ENCODE data around the gene VPS41.

VPS41 gene

DNA sequence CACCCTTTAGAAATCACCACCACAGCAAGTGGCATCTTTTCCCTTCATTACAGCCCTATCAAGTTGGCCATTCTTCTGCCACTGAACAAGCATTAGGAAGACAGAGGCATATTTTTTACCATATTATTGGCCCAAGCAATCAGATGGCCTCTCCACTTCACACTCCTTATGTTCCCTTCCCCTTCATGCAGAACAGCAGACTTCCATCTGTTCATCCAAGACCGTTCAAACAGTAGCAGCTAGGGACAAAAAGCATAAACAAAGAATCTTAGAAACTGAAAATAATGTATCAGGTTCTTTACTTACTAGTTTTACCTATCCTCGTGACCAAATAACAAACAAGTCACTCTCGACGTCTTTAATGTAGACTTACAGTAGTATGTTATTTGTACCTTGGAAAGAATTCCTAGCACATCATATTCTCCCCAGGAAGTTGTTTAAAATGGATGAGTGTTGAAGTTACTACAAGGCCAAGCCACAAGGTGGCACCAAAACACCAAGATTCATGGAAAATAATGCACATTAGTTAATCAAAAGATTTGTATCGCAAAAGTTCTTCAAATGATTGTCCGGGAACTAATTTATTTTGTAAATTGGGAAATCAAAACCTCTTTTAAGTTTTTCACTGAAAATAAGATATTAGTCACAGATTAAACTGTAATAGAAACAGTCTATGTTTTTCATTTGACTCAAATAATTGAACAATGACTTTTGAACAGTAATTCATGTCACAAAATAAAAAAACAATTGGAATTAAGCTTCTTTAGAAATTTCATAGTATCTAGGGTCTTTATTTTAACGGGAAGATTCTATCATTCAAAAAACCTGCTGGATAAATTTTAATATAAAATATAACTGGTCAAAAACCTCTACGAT, 112.1 kb downstream of the VPS41 start:
- peak; percentile 13 for DNase-seq (ENCODE audit: low spot score)
- TF ChIP-seq, protein P1, sequence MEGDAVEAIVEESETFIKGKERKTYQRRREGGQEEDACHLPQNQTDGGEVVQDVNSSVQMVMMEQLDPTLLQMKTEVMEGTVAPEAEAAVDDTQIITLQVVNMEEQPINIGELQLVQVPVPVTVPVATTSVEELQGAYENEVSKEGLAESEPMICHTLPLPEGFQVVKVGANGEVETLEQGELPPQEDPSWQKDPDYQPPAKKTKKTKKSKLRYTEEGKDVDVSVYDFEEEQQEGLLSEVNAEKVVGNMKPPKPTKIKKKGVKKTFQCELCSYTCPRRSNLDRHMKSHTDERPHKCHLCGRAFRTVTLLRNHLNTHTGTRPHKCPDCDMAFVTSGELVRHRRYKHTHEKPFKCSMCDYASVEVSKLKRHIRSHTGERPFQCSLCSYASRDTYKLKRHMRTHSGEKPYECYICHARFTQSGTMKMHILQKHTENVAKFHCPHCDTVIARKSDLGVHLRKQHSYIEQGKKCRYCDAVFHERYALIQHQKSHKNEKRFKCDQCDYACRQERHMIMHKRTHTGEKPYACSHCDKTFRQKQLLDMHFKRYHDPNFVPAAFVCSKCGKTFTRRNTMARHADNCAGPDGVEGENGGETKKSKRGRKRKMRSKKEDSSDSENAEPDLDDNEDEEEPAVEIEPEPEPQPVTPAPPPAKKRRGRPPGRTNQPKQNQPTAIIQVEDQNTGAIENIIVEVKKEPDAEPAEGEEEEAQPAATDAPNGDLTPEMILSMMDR (IDR thresholded peaks at IDR 0.05; ENCODE audit: borderline replicate concordance, control extremely low read depth, extremely low read depth, insufficient read depth, missing control alignments) = peak; percentile 51
- in situ Hi-C loops (cut with MboI; ENCODE audit: low sequenced_read_pairs, unreplicated experiment) = loop anchor here (25.0 kb wide), 1 partner anchor 665 kb away; no protein-coding TSS in a partner anchor

DNA sequence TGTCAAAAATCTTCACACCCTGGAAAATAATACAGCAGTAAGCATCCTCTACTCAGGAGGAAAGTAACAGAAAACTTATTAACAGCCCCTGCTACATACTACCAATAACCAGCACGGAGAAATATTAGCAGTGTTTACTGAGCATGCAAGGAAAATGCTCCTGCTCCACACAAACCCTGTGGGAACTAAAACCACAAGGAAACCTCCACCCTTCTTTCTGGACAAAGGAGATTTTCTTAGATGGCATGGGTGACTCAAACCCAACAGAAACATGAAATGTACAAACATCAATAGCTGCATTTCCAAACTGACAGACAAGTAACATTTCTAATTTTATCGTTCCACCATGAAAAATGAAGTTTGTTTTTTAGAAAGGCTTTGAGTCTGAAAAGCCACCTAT, 113.4 kb downstream of the VPS41 start:
- in situ Hi-C loops (cut with MboI; ENCODE audit: low sequenced_read_pairs, unreplicated experiment) = loop anchor here (25.0 kb wide), 1 partner anchor 667 kb away; no protein-coding TSS in a partner anchor
- no peak for DNase-seq (ENCODE audit: low spot score)
- TF ChIP-seq, protein P1 (IDR thresholded peaks at IDR 0.05; ENCODE audit: borderline replicate concordance, control extremely low read depth, extremely low read depth, insufficient read depth, missing control alignments) = no peak

DNA sequence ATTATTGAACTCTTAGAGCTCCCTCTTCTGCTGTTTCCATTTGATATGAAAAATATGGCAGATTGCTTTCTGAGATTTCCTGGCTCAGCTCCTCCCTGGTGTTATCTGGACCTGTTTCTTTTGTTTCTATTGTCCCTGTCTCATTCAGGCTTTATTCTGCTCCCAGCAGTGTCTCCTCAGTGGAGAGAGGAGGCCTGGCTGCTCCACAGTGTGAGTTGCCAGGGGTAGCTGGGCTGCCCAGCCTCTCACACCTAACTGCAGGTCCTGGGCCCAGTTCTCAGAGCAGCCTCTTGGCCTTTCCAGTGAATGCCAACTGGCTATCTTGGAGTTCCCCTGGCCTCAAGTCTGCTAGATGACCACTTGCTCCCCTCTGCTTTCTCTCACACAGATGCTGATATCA, 127.0 kb downstream of the VPS41 start:
- TF ChIP-seq, protein P1 (IDR thresholded peaks at IDR 0.05; ENCODE audit: borderline replicate concordance, control extremely low read depth, extremely low read depth, insufficient read depth, missing control alignments) = no peak
- in situ Hi-C loops (cut with MboI; ENCODE audit: low sequenced_read_pairs, unreplicated experiment) = loop anchor here (25.0 kb wide), 1 partner anchor 680 kb away; no protein-coding TSS in a partner anchor
- no peak for DNase-seq (ENCODE audit: low spot score)

DNA sequence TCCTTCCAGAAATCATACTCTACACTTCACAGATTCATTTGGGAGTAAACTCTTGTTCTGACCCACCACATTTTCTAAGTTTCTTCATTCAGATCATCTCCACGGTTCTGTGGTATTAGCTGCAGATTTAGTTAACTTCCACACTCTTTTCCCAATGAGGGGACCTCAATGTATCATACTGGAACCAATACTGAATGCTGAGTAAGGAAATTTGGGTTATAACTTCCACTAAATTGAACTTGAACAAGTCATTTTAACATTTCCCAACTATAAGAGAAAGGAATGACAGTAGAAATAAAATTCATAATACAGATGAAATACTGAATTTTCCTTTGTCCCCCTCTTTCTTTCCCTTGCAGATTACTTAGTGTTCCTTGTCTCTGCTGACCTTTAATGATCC, 131.4 kb downstream of the VPS41 start:
- TF ChIP-seq, protein P1 (IDR thresholded peaks at IDR 0.05; ENCODE audit: borderline replicate concordance, control extremely low read depth, extremely low read depth, insufficient read depth, missing control alignments) = no peak
- no peak for DNase-seq (ENCODE audit: low spot score)
- in situ Hi-C loops (cut with MboI; ENCODE audit: low sequenced_read_pairs, unreplicated experiment) = loop anchor here (25.0 kb wide), 1 partner anchor 685 kb away; no protein-coding TSS in a partner anchor

DNA sequence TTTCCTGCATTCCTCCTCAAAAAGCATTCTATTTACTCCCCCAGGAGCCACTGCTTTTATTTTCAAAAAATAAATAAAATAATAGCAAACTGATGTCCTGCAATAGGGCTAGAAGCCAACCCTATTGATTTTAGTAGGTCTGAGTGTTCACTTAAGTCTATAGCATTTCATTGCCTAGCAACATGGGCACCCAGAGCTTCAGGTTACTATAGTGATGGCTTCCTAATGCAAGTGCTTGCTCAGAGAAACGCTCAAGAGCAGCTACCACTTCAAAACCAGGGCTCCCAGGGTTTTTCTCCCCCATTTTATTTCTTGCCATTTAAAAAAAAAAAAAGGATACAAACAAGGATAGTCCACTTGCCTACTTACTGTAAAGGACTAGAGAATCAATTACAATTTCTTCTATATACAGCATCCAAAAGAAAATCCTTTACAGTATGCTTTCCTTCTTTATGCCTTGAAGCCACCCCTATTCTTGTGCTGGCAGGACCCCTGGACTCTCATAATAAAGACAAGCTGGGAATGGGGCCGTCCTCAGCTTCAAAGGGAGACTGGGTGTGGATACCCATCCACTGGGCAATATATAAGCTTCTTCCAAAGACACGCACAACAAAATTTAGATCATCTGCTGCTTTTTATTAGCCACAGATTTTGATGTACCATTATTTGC, 133.3 kb downstream of the VPS41 start:
- DNase-seq (ENCODE audit: low spot score) = no peak
- TF ChIP-seq, protein P1 (IDR thresholded peaks at IDR 0.05; ENCODE audit: borderline replicate concordance, control extremely low read depth, extremely low read depth, insufficient read depth, missing control alignments) = no peak
- in situ Hi-C loops (cut with MboI; ENCODE audit: low sequenced_read_pairs, unreplicated experiment) = loop anchor here (25.0 kb wide), 1 partner anchor 687 kb away; no protein-coding TSS in a partner anchor

DNA sequence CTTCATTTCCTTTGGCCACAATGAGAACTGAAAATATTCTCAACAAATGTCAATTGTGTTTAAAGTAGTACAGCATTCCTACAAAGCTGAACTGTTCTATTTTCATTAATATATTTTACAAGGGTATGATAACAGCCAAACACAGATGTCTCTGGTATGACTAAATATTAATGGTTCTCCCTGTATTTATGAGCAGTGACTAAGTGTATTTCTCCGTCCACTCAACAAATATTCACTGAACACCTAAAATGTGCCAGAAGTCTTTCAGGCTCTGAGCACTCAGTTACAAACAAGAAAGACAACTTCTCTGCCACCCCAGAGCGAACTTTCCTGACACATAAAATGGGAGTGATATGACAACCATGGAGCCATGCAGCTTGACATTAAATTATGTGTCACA, 135.6 kb downstream of the VPS41 start:
- in situ Hi-C loops (cut with MboI; ENCODE audit: low sequenced_read_pairs, unreplicated experiment) = no loop called here
- TF ChIP-seq, protein P1 (IDR thresholded peaks at IDR 0.05; ENCODE audit: borderline replicate concordance, control extremely low read depth, extremely low read depth, insufficient read depth, missing control alignments) = no peak
- no peak for DNase-seq (ENCODE audit: low spot score)

All from GM13976 (cell line).